Natural killer cell treated with Interleukin-12 subunit alpha and Interleukin-12 subunit beta and Interleukin-15 and Interleukin-18, amount 100 ng/mL, for 72 hours (primary cell): Measurements from ENCODE around the gene LAP3. TPM values are rescaled to one million over a fixed set of nuclear protein-coding genes. Genes with fewer than 3 reads are reported as not detected.
A peak's percentile ranks its signal among the peaks of the same experiment; 100 is the strongest.

ENCODE experiments used
- ATAC-seq, 2 donors: fragments of 150-1000 bp; cut with Tn5 transposase in 1 of 2; sonication (Bioruptor Pico), chemical (Tn5 transposase) in 1 of 2; 2 replicates each; pipeline ENCODE4 v1.10.0; 2021
- DNase-seq: peaks from one replicate; pipeline ENCODE4 v3.0.0; 2022; ENCODE audit warnings: low spot score
- H3K27ac Mint-ChIP-seq, 2 donors: 1 replicate in 1 of 2; 2 replicates in 1 of 2; pipeline ENCODE4 v1.8.0; 2022; ENCODE audit warnings: mixed read lengths in 2 of 2, mild to moderate bottlenecking in 1 of 2, moderate library complexity in 1 of 2
- H3K27me3 Mint-ChIP-seq, 2 donors: 1 replicate in 1 of 2; 2 replicates in 1 of 2; pipeline ENCODE4 v1.8.0; 2022; ENCODE audit warnings: mixed read lengths in 2 of 2
- H3K36me3 Mint-ChIP-seq: one replicate; pipeline ENCODE4 v1.8.0; 2022; ENCODE audit warnings: mixed read lengths
- H3K4me1 Mint-ChIP-seq, 2 donors: 1 replicate in 1 of 2; 2 replicates in 1 of 2; pipeline ENCODE4 v1.8.0; 2022; ENCODE audit warnings: low read depth in 2 of 2, mixed read lengths in 2 of 2, mild to moderate bottlenecking in 1 of 2
- H3K4me3 Mint-ChIP-seq: one replicate; pipeline ENCODE4 v1.8.0; 2022; ENCODE audit warnings: mixed read lengths
- H3K9me3 Mint-ChIP-seq: 2 replicates; pipeline ENCODE4 v1.8.0; 2022; ENCODE audit warnings: mixed read lengths
- total RNA-seq, 2 donors: library from RNA; stranded (reverse); gene quantifications; one replicate each; pipeline ENCODE4 v1.2.3, GENCODE V29; 2022

LAP3 gene
- total RNA-seq, 2 donors from 2014 or later, result 99.9 to 137 TPM

GRCh38 chr4:17646693-17647092, 69.7 kb downstream of the LAP3 start:
- Mint-ChIP-seq H3K27ac (no peak overlapping the region), H3K9me3 (no peaks in the 10 kb centered on the region), H3K27me3 (peaks cover 0 to 5% of the 10 kb centered on the region in 2 donors), H3K4me3 (no peak overlapping the region), H3K4me1 (peaks cover 0 to 5% of the 10 kb centered on the region in 2 donors), H3K36me3 (peaks cover 6% of the 10 kb centered on the region)
- ATAC-seq, result no peak
- no peak for DNase-seq

- Mint-ChIP-seq H3K27me3 (peaks cover 0 to 5% of the 10 kb centered on the region in 2 donors), H3K36me3 (peaks cover 6% of the 10 kb centered on the region), H3K27ac (no peak overlapping the region), H3K9me3 (no peaks in the 10 kb centered on the region), H3K4me3 (no peak overlapping the region), H3K4me1 (peaks cover 0 to 5% of the 10 kb centered on the region in 2 donors)
- DNase-seq (no peak), ATAC-seq (peak in 1 of 2 donors; percentile 20)
Observed at GRCh38 chr4:17647176-17647806, 70.3 kb downstream of the LAP3 start.

- no peak for ATAC-seq
- Mint-ChIP-seq H3K4me3 (no peak overlapping the region), H3K27me3 (peaks cover 0 to 5% of the 10 kb centered on the region in 2 donors), H3K9me3 (no peaks in the 10 kb centered on the region), H3K27ac (no peak overlapping the region), H3K4me1 (peaks cover 0 to 5% of the 10 kb centered on the region in 2 donors), H3K36me3 (peaks cover 6% of the 10 kb centered on the region)
- no peak for DNase-seq
Observed at GRCh38 chr4:17647927-17648326, 70.9 kb downstream of the LAP3 start.

- Mint-ChIP-seq H3K27ac (no peak overlapping the region), H3K4me1 (no peaks in the 10 kb centered on the region), H3K36me3 (no peaks in the 10 kb centered on the region), H3K4me3 (no peak overlapping the region), H3K9me3 (no peaks in the 10 kb centered on the region), H3K27me3 (peaks cover 0 to 5% of the 10 kb centered on the region in 2 donors)
- ATAC-seq, result no peak
- no peak for DNase-seq
Observed at GRCh38 chr4:17650406-17650805, 73.4 kb downstream of the LAP3 start.

GRCh38 chr4:17654701-17655100, 77.7 kb downstream of the LAP3 start:
- DNase-seq (no peak), ATAC-seq (no peak)
- H3K4me1 Mint-ChIP-seq, result no peaks in the 10 kb centered on the region
- H3K27me3 Mint-ChIP-seq, result peaks cover 0 to 3% of the 10 kb centered on the region in 2 donors
- no peaks in the 10 kb centered on the region for H3K36me3 Mint-ChIP-seq
- H3K9me3 Mint-ChIP-seq, result no peaks in the 10 kb centered on the region
- no peak overlapping the region for H3K4me3 Mint-ChIP-seq
- no peak overlapping the region for H3K27ac Mint-ChIP-seq

GRCh38 chr4:17657090-17657489, 80.1 kb downstream of the LAP3 start:
- Mint-ChIP-seq H3K9me3 (no peaks in the 10 kb centered on the region), H3K27me3 (no peaks in the 10 kb centered on the region), H3K4me1 (no peaks in the 10 kb centered on the region)

More at GRCh38 chr4:17657090-17657489, 80.1 kb downstream of the LAP3 start:
- Mint-ChIP-seq H3K4me3 (no peak overlapping the region), H3K36me3 (no peaks in the 10 kb centered on the region), H3K27ac (no peak overlapping the region)
- DNase-seq, result no peak
- ATAC-seq, result no peak

Other genes starting within 250 kb of the LAP3 start
- gene QDPR, start 65.1 kb upstream of the LAP3 start, total RNA-seq, result 10 to 100 TPM; 21.8 to 28.2 TPM
- gene CLRN2, start 62.0 kb upstream of the LAP3 start, total RNA-seq, result not detected
- 10 to 100 TPM; 35.2 to 41.2 TPM for gene MED28, start 37.4 kb downstream of the LAP3 start, total RNA-seq
- not detected for gene FAM184B, start 204.4 kb downstream of the LAP3 start, total RNA-seq
- 10 to 100 TPM; 34.2 to 45.5 TPM for gene DCAF16, start 233.6 kb downstream of the LAP3 start, total RNA-seq
- gene NCAPG, start 233.8 kb downstream of the LAP3 start, total RNA-seq, result 10 to 100 TPM; 32.6 to 55.3 TPM